ENCODE measurements around the gene SPEF1. TPM values are rescaled to one million over a fixed set of nuclear protein-coding genes. Genes with fewer than 3 reads are reported as not detected.

The SPEF1 gene
- total and polyA plus RNA-seq, 2 of the 13 experiments (the other 11 are each of a cell fraction or from before 2014, with no cell fraction given), result 0.11 to 0.27 TPM

GRCh38 chr20:3767427-3768341 is 13.6 kb downstream of the SPEF1 start, which contains the start of gene ADISSP (continued):
- peak; percentile 82 for TF ChIP-seq GMEB1 (CRISPR knock-in tag; IDR thresholded peaks at IDR 0.05; ENCODE audit: borderline replicate concordance)
- peak; percentile 97 for TF ChIP-seq MXD4 (CRISPR knock-in tag; IDR thresholded peaks at IDR 0.05)
- peak; percentile 99 for TF ChIP-seq ZNF749 (CRISPR knock-in tag; IDR thresholded peaks at IDR 0.05; ENCODE audit: borderline replicate concordance)
- peak; percentile 82; the same call in 1 of the 2 replicates for TF ChIP-seq RXRB (CRISPR knock-in tag; IDR thresholded peaks at IDR 0.05; ENCODE audit: borderline replicate concordance)
- TF ChIP-seq ZNF790 (CRISPR knock-in tag; IDR thresholded peaks at IDR 0.05; ENCODE audit: borderline replicate concordance), result peak; percentile 98
- peak; percentile 79 for TF ChIP-seq ZHX1 (CRISPR knock-in tag; IDR thresholded peaks at IDR 0.05; ENCODE audit: low read depth)
- peak; percentile 17; the same call in 1 of the 2 replicates for TF ChIP-seq SRF (IDR thresholded peaks at IDR 0.05; ENCODE audit: low read depth, low read length)
- no peak; the same call in 1 of the 2 replicates for TF ChIP-seq ZBTB1 (CRISPR knock-in tag; IDR thresholded peaks at IDR 0.05; ENCODE audit: borderline replicate concordance)
- peak; percentile 83 for TF ChIP-seq SALL2 (CRISPR knock-in tag; IDR thresholded peaks at IDR 0.05)
- 0 out of 2 replicates have a peak, but pooled peaks have one; percentile 19 for TF ChIP-seq ZKSCAN8 (CRISPR knock-in tag; IDR thresholded peaks at IDR 0.05; ENCODE audit: borderline replicate concordance)
- peak; percentile 45; the same call in 1 of the 2 replicates for TF ChIP-seq ZSCAN5A (CRISPR knock-in tag; IDR thresholded peaks at IDR 0.05; ENCODE audit: borderline replicate concordance)
- TF ChIP-seq ASH2L (IDR thresholded peaks at IDR 0.05; ENCODE audit: insufficient read length, low read depth, low read length), result peak; percentile 88
- peak; percentile 95 for TF ChIP-seq ZNF747 (CRISPR knock-in tag; IDR thresholded peaks at IDR 0.05; ENCODE audit: borderline replicate concordance)
- TF ChIP-seq TIGD3 (CRISPR knock-in tag; IDR thresholded peaks at IDR 0.05; ENCODE audit: borderline replicate concordance), result no peak
- TF ChIP-seq RCOR2 (CRISPR knock-in tag; IDR thresholded peaks at IDR 0.05), result no peak
